ENCODE results near the gene MCM3AP.

MCM3AP gene

DNA sequence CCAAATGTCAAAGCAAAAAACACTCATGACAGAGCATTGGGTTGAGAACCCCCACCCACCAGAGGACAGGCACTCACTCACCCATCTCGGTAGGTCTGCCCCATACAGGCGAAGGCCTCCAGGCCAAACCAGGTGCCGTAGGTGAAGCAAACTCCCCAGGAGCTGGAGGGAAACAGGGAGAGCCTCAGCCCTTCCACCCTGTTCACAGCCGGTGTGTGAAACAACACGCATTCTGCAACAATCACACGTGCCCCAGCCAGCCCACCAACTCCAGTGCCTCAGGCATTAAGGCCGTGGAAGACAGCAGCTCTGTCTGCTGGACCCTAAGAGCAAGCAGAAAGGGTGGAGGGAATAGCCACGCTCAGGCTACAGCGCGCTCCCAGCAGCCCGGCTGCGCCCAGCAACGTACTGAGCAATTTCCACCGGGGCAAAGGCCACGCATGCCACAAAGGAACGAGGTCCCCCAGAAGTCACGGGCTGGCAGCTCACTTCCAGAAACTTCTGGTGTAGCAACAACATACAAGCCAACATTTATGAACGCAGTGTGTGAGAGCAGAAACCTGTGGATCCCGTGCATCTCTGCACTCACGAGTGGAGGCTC is 89.7 kb downstream of the MCM3AP start:
- H3K4me3 ChIP-seq (ENCODE audit: low read depth, low read length) = no peak overlapping the region
- POLR2A ChIA-PET = no interaction called here
- TF ChIP-seq CTCF (IDR thresholded peaks at IDR 0.05; ENCODE audit: insufficient read depth, low read length, missing control alignments) = no peak
- CTCF ChIA-PET = interaction anchor here (0.7 kb wide), 1 partner anchor 52 kb away, joined by 4 read pairs; no protein-coding TSS in a partner anchor
- DNase-seq (ENCODE audit: low read depth, low spot score) = no peak

DNA sequence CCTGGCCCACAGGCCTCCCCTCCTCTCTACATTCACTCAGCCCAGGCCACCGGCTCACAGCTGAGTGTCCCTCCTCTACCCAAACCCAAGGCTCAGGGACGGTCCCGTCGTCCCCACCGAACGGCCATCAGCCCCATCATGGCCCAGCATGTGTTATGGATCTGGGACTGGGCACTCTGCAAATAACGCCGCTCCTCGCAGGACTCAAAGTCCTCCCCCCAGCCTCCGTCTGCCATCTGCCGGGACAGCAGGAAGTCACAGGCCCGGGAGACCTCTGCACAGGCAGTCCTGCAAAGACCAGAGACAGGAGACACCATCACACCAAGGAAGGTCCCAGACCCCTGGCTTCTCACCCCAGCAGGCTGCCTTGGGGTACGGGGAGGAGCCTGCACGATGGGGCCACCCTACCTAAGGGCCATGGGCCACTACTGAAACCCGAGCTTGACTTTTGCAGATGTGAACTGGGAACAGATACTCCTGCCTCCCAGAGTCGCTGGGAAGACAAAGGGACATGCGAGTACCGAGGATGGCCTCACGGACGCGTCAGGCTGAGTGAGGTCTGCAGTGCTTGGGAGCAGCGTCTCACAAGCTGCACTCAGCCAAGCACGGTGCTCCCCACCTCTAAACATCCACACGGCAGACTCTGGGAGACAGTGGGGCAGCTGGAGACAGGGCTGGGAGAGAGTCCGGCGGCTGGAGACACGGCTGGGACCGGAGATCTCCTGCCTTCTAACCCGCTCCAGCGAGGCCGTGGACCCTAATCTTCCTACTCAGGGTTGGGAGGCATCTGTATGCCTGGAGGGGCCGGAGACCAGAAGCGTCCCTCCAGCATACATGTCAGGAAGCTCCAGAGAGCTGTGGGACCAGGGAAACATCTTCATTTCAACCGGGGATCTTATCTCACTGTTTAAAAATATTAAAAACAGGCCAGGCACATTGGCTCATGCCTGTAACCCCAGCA is 90.8 kb downstream of the MCM3AP start:
- no peak overlapping the region for H3K4me3 ChIP-seq (ENCODE audit: low read depth, low read length)
- CTCF ChIA-PET = no interaction called here
- TF ChIP-seq CTCF (IDR thresholded peaks at IDR 0.05; ENCODE audit: insufficient read depth, low read length, missing control alignments) = no peak
- no peak for DNase-seq (ENCODE audit: low read depth, low spot score)
- POLR2A ChIA-PET = no interaction called here

DNA sequence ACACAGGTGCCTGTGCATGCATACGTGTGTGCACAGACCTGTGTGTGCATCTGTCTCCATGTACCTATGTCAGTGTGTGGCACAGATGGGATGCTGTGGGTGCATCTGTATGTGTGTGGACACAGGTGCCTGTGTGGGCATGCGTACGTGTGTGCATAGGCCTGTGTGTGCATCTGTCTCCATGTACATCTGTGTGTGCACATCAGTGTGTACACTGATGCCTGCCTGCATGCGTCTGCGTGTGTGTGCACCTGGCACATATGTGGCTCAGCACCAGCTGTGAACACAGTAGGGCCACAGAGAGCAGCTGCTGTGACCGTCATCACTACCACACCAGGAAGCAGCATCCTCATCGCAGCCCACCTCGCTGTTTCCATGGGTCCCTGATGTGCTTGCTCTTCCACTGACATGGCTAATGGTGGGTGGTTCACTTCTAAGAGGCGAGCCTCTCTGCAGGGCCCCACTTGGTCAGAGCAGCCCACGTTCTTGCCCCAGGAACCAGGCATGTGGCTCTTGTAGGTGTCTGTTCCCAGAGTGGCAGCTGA is 91.5 kb downstream of the MCM3AP start:
- POLR2A ChIA-PET = no interaction called here
- no peak overlapping the region for H3K4me3 ChIP-seq (ENCODE audit: low read depth, low read length)
- CTCF ChIA-PET = no interaction called here
- no peak for TF ChIP-seq CTCF (IDR thresholded peaks at IDR 0.05; ENCODE audit: insufficient read depth, low read length, missing control alignments)
- DNase-seq (ENCODE audit: low read depth, low spot score) = no peak

- ChIA-PET CTCF (interaction anchor here (1.2 to 2.4 kb wide), 3 partner anchors 38 to 48 kb away, joined by 3 to 10 read pairs (median 4); no protein-coding TSS in a partner anchor), POLR2A (no interaction called here)
- no peak overlapping the region for H3K4me3 ChIP-seq (ENCODE audit: low read depth, low read length)
- no peak for DNase-seq (ENCODE audit: low read depth, low spot score)
- TF ChIP-seq CTCF (IDR thresholded peaks at IDR 0.05; ENCODE audit: insufficient read depth, low read length, missing control alignments) = no peak
These were observed 93.5 kb downstream of the MCM3AP start for GRCh38 chr21:46191686-46192575.

GRCh38 chr21:46191257-46191685 is 94.1 kb downstream of the MCM3AP start:
- POLR2A ChIA-PET = no interaction called here
- peak; percentile 26 for DNase-seq (ENCODE audit: low read depth, low spot score)

More at GRCh38 chr21:46191257-46191685, 94.1 kb downstream of the MCM3AP start:
- TF ChIP-seq CTCF (IDR thresholded peaks at IDR 0.05; ENCODE audit: insufficient read depth, low read length, missing control alignments) = no peak
- no peak overlapping the region for H3K4me3 ChIP-seq (ENCODE audit: low read depth, low read length)
- CTCF ChIA-PET = interaction anchor here (1.2 to 2.4 kb wide), 3 partner anchors 37 to 48 kb away, joined by 3 to 10 read pairs (median 4); no protein-coding TSS in a partner anchor
